OCI-LY3 (cell line): ENCODE data around the gene CDH4.

ENCODE experiments used
- CTCF ChIP-seq: fragments of 200-600, 300-600 bp; sonication (generic); IDR thresholded peaks from 2 replicates; pipeline ENCODE4 v1.5.1; 2014; ENCODE audit warnings: antibody characterized with exemption, low read length, low read depth
- EZH2phosphoT487 ChIP-seq: fragments of 200-600 bp; shearing (Covaris generic); IDR thresholded peaks from 2 replicates; pipeline ENCODE4 v1.6.1; 2018; ENCODE audit warnings: antibody characterized with exemption, mixed run types, low read depth

- no peak for TF ChIP-seq EZH2phosphoT487
- TF ChIP-seq CTCF = no peak
Observed at GRCh38 chr20:61919239-61919638, 667.2 kb downstream of the CDH4 start.
